GM23338 (cell line): Measurements from ENCODE around the gene PCDHGB1. TPM values are rescaled to one million over a fixed set of nuclear protein-coding genes. Genes with fewer than 3 reads are reported as not detected.

ENCODE experiments used
- ATAC-seq: fragments of 200-7000 bp; cut with Tn5 transposase; 3 replicates; pipeline ENCODE4 v1.9.1; 2020
- DNase-seq: peaks from one replicate; pipeline ENCODE4 v3.0.0-alpha.2; 2015; ENCODE audit warnings: low spot score
- H2AFZ ChIP-seq: fragments of 200-600 bp; sonication (generic); 2 replicates; pipeline ENCODE4 v1.8.0; 2016; ENCODE audit warnings: antibody characterized with exemption, mild to moderate bottlenecking, moderate library complexity
- H3F3A ChIP-seq: fragments of 200-600 bp; sonication (generic); replicated peaks from 2 replicates; pipeline ENCODE4 v1.8.0; 2017; ENCODE audit warnings: antibody characterized with exemption, mixed run types, low read depth
- H3K27ac ChIP-seq: fragments of 200-600 bp; sonication (generic); 2 replicates; pipeline ENCODE4 v1.6.1; 2016; ENCODE audit warnings: low read depth
- H3K27me3 ChIP-seq: fragments of 200-600 bp; sonication (generic); 2 replicates; pipeline ENCODE4 v1.8.0; 2016; ENCODE audit warnings: mild to moderate bottlenecking, mixed run types, moderate library complexity; ENCODE audit not compliant: insufficient read depth
- H3K36me3 ChIP-seq: fragments of 200-600 bp; sonication (generic); 2 replicates; pipeline ENCODE4 v1.8.0; 2016; ENCODE audit warnings: mild to moderate bottlenecking; ENCODE audit not compliant: insufficient read depth
- H3K4me1 ChIP-seq: fragments of 200-600 bp; sonication (generic); 2 replicates; pipeline ENCODE4 v1.8.0; 2016; ENCODE audit warnings: mild to moderate bottlenecking, moderate library complexity; ENCODE audit not compliant: insufficient read depth
- H3K4me2 ChIP-seq: fragments of 200-600 bp; sonication (generic); 2 replicates; pipeline ENCODE4 v1.7.1; 2017; ENCODE audit warnings: mixed run types
- H3K4me3 ChIP-seq: fragments of 200-600 bp; sonication (generic); 2 replicates; pipeline ENCODE4 v1.6.1; 2016; ENCODE audit warnings: mixed run types
- H3K79me2 ChIP-seq: fragments of 200-600 bp; sonication (generic); replicated peaks from 2 replicates; pipeline ENCODE4 v1.8.0; 2017; ENCODE audit warnings: mild to moderate bottlenecking; ENCODE audit not compliant: insufficient read depth
- H3K9me2 ChIP-seq: fragments of 200-600 bp; sonication (generic); 2 replicates; pipeline ENCODE4 v1.8.0; 2017; ENCODE audit not compliant: insufficient read depth
- H4K20me1 ChIP-seq: fragments of 200-600 bp; sonication (generic); replicated peaks from 2 replicates; pipeline ENCODE4 v1.8.0; 2017; ENCODE audit warnings: mild to moderate bottlenecking; ENCODE audit not compliant: insufficient read depth
- H3K27ac Mint-ChIP-seq: 2 replicates; pipeline ENCODE4 v1.8.0; 2020; ENCODE audit warnings: inconsistent platforms, mild to moderate bottlenecking, moderate library complexity, mixed read lengths
- H3K27me3 Mint-ChIP-seq: 3 replicates; pipeline ENCODE4 v1.8.0; 2022; ENCODE audit warnings: low read depth, mild to moderate bottlenecking, moderate library complexity, mixed read lengths, inconsistent platforms; ENCODE audit not compliant: insufficient read depth, poor library complexity
- H3K36me3 Mint-ChIP-seq: 3 replicates; pipeline ENCODE4 v1.8.0; 2021; ENCODE audit warnings: low read depth, mild to moderate bottlenecking, inconsistent platforms, moderate library complexity, mixed read lengths
- H3K4me1 Mint-ChIP-seq: 3 replicates; pipeline ENCODE4 v1.8.0; 2020; ENCODE audit warnings: mild to moderate bottlenecking, inconsistent platforms, mixed read lengths
- H3K4me3 Mint-ChIP-seq: 3 replicates; pipeline ENCODE4 v1.8.0; 2021; ENCODE audit warnings: moderate library complexity, mild to moderate bottlenecking, inconsistent platforms, mixed read lengths
- H3K9me3 Mint-ChIP-seq: 3 replicates; pipeline ENCODE4 v1.8.0; 2020; ENCODE audit warnings: moderate library complexity, mild to moderate bottlenecking, inconsistent platforms, mixed read lengths
- CREB1 ChIP-seq: fragments of 250-450 bp; sonication (Bioruptor Pico); IDR thresholded peaks from 2 replicates; pipeline ENCODE4 v1.5.0; 2020; ENCODE audit warnings: low read depth, mild to moderate bottlenecking, moderate library complexity
- POLR2AphosphoS5 ChIP-seq: IDR thresholded peaks from 2 replicates; pipeline ENCODE4 v1.6.1; 2016; ENCODE audit warnings: antibody characterized with exemption, low read depth
- ZNF114 ChIP-seq: fragments of 250-450 bp; sonication (Bioruptor Pico); IDR thresholded peaks from 2 replicates; pipeline ENCODE4 v1.5.0; 2020; ENCODE audit warnings: mild to moderate bottlenecking, moderate library complexity
- polyA plus RNA-seq: library from polyadenylated mRNA; unstranded; fragments of >200 nt; fragmentation: Nextera tagmentation; extraction: Ambion mirVana; gene quantifications from 2 replicates; pipeline ENCODE4 v1.2.1, GENCODE V29; 2016
- total RNA-seq: library from RNA; depleted of rRNA; stranded (reverse); fragments of >200 nt; shearing (Covaris generic); gene quantifications from 2 replicates; pipeline ENCODE4 v1.2.3, GENCODE V29; 2014
- TF ChIP-seq, protein P1 (sequence below): IDR thresholded peaks from 2 replicates; pipeline ENCODE4 v1.6.1; 2016; ENCODE audit warnings: antibody characterized with exemption
- TF ChIP-seq, protein P2 (sequence below), 2 experiments: fragments of 200-600 bp in 1 of 2; sonication (generic) in 1 of 2; conservative IDR thresholded peaks; 2 replicates each; pipeline versions ENCODE4 v1.5.1 to v1.6.1; 2016 to 2017; ENCODE audit warnings: antibody characterized with exemption in 2 of 2, low read depth in 2 of 2, mild to moderate bottlenecking in 2 of 2, moderate library complexity in 1 of 2
- TF ChIP-seq, protein P3 (sequence below): IDR thresholded peaks from one replicate; pipeline ENCODE4 v1.6.1; 2018; ENCODE audit warnings: antibody characterized with exemption; ENCODE audit not compliant: unreplicated experiment
- TF ChIP-seq, protein P4 (sequence below): fragments of 250-450 bp; sonication (Bioruptor Pico); IDR thresholded peaks from 2 replicates; pipeline ENCODE4 v1.5.0; 2020; ENCODE audit warnings: mild to moderate bottlenecking, moderate library complexity

PCDHGB1 gene
- total and polyA plus RNA-seq, 2 experiments from 2014 or later, result 0.74 to 9.1 TPM

DNA sequence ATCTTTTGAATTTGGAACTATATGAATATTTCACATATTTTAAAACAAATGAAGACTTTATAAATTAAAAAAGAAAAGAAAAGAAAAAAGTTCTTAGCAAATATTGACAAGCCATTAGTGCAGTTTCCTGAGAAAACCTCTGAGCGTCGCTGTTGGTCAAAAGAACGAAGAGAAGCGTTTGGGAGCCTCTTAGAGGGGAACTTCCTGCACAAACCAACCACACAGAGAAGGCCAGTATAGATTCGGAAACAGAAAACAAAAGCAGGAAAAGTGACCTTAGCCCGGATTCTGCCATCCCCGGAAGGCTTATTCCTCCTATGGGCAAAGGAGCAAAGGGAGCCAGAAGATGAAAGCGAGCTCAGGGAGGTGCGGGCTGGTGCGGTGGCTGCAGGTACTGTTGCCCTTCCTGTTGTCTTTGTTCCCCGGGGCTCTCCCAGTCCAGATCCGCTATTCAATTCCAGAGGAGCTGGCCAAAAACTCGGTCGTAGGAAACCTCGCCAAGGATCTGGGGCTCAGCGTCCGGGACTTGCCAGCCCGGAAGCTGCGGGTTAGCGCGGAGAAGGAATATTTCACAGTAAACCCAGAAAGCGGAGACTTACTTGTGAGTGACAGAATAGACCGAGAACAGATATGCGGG is 10.0 kb downstream of the PCDHGB1 start, which contains the start of gene PCDHGB2:
Gene PCDHGB2 (plus strand): TSS at position 205 of the 637 bp plus-strand sequence. CDS start 142 bp downstream, at position 347.
- Histone ChIP-seq H3K79me2 (no peaks in the 10 kb centered on the region), H3K4me3 (peak within 1 kb of the TSS; percentile 18; the same call in 1 of the 2 replicates), H3K27ac (no peak within 1 kb of the TSS), H3K9me2 (no peaks in the 10 kb centered on the region), H3K36me3 (peaks cover under 1% of the 10 kb centered on the region; the same call in 1 of the 2 replicates), H2AFZ (peak within 1 kb of the TSS; percentile 40; the same call in 1 of the 2 replicates), H4K20me1 (no peaks in the 10 kb centered on the region), H3K4me1 (peaks cover 17% of the 10 kb centered on the region; the same call in 1 of the 2 replicates), H3F3A (0 out of 2 replicates have a peak, but pooled peaks cover 3% of the 10 kb centered on the region), H3K4me2 (peak within 1 kb of the TSS; percentile 37; the same call in 1 of the 2 replicates), H3K27me3 (no peaks in the 10 kb centered on the region)
- TF ChIP-seq, protein P1, sequence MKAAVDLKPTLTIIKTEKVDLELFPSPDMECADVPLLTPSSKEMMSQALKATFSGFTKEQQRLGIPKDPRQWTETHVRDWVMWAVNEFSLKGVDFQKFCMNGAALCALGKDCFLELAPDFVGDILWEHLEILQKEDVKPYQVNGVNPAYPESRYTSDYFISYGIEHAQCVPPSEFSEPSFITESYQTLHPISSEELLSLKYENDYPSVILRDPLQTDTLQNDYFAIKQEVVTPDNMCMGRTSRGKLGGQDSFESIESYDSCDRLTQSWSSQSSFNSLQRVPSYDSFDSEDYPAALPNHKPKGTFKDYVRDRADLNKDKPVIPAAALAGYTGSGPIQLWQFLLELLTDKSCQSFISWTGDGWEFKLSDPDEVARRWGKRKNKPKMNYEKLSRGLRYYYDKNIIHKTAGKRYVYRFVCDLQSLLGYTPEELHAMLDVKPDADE, result no peak
- TF ChIP-seq, protein P2, sequence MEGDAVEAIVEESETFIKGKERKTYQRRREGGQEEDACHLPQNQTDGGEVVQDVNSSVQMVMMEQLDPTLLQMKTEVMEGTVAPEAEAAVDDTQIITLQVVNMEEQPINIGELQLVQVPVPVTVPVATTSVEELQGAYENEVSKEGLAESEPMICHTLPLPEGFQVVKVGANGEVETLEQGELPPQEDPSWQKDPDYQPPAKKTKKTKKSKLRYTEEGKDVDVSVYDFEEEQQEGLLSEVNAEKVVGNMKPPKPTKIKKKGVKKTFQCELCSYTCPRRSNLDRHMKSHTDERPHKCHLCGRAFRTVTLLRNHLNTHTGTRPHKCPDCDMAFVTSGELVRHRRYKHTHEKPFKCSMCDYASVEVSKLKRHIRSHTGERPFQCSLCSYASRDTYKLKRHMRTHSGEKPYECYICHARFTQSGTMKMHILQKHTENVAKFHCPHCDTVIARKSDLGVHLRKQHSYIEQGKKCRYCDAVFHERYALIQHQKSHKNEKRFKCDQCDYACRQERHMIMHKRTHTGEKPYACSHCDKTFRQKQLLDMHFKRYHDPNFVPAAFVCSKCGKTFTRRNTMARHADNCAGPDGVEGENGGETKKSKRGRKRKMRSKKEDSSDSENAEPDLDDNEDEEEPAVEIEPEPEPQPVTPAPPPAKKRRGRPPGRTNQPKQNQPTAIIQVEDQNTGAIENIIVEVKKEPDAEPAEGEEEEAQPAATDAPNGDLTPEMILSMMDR (conservative IDR thresholded peaks at IDR 0.05; ENCODE audit: low read depth in 2 of 2), result peak; percentile 80
- H3K27ac Mint-ChIP-seq, result peak within 1 kb of the TSS; percentile 50
- peak; percentile 88 for DNase-seq
- H3K4me3 Mint-ChIP-seq, result peak within 1 kb of the TSS; percentile 55
- peak; percentile 76 for ATAC-seq
- peaks cover 73% of the 10 kb centered on the region for H3K9me3 Mint-ChIP-seq
- H3K36me3 Mint-ChIP-seq, result peaks cover 73% of the 10 kb centered on the region
- H3K27me3 Mint-ChIP-seq, result peaks cover 11% of the 10 kb centered on the region
- H3K4me1 Mint-ChIP-seq, result peaks cover 14% of the 10 kb centered on the region

DNA sequence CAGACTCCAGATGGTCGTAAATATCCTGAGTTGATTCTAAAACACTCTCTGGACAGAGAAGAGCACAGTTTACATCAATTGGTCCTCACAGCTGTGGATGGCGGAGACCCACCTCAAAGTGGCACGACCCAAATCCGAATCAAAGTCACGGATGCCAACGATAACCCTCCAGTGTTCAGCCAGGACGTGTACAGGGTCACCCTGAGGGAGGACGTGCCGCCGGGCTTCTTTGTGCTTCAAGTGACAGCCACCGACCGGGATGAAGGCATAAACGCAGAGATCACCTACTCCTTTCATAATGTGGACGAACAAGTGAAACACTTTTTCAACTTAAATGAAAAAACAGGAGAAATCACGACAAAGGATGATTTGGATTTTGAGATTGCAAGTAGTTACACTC is 10.8 kb downstream of the PCDHGB1 start:
- Mint-ChIP-seq H3K4me3 (no peak overlapping the region), H3K4me1 (peaks cover 14% of the 10 kb centered on the region), H3K9me3 (peaks cover 73% of the 10 kb centered on the region), H3K27me3 (peaks cover 13% of the 10 kb centered on the region), H3K36me3 (peaks cover 73% of the 10 kb centered on the region), H3K27ac (no peak overlapping the region)
- H3K27ac ChIP-seq, result no peak overlapping the region
- 0 out of 2 replicates have a peak, but pooled peaks cover 3% of the 10 kb centered on the region for H3F3A ChIP-seq
- H3K4me2 ChIP-seq, result no peak overlapping the region
- H2AFZ ChIP-seq, result no peak overlapping the region
- H3K4me1 ChIP-seq, result peaks cover 17% of the 10 kb centered on the region; the same call in 1 of the 2 replicates
- H3K27me3 ChIP-seq, result no peaks in the 10 kb centered on the region
- DNase-seq (no peak), ATAC-seq (no peak)
- H3K36me3 ChIP-seq, result peaks cover 4% of the 10 kb centered on the region; the same call in 1 of the 2 replicates
- no peaks in the 10 kb centered on the region for H3K79me2 ChIP-seq
- no peak overlapping the region for H3K4me3 ChIP-seq
- no peaks in the 10 kb centered on the region for H3K9me2 ChIP-seq
- no peaks in the 10 kb centered on the region for H4K20me1 ChIP-seq
- TF ChIP-seq ZNF114 (CRISPR knock-in tag) (no peak), POLR2AphosphoS5 (no peak), CREB1 (CRISPR knock-in tag) (no peak)
- TF ChIP-seq, protein P3, sequence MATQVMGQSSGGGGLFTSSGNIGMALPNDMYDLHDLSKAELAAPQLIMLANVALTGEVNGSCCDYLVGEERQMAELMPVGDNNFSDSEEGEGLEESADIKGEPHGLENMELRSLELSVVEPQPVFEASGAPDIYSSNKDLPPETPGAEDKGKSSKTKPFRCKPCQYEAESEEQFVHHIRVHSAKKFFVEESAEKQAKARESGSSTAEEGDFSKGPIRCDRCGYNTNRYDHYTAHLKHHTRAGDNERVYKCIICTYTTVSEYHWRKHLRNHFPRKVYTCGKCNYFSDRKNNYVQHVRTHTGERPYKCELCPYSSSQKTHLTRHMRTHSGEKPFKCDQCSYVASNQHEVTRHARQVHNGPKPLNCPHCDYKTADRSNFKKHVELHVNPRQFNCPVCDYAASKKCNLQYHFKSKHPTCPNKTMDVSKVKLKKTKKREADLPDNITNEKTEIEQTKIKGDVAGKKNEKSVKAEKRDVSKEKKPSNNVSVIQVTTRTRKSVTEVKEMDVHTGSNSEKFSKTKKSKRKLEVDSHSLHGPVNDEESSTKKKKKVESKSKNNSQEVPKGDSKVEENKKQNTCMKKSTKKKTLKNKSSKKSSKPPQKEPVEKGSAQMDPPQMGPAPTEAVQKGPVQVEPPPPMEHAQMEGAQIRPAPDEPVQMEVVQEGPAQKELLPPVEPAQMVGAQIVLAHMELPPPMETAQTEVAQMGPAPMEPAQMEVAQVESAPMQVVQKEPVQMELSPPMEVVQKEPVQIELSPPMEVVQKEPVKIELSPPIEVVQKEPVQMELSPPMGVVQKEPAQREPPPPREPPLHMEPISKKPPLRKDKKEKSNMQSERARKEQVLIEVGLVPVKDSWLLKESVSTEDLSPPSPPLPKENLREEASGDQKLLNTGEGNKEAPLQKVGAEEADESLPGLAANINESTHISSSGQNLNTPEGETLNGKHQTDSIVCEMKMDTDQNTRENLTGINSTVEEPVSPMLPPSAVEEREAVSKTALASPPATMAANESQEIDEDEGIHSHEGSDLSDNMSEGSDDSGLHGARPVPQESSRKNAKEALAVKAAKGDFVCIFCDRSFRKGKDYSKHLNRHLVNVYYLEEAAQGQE, result no peak
- TF ChIP-seq, protein P4, sequence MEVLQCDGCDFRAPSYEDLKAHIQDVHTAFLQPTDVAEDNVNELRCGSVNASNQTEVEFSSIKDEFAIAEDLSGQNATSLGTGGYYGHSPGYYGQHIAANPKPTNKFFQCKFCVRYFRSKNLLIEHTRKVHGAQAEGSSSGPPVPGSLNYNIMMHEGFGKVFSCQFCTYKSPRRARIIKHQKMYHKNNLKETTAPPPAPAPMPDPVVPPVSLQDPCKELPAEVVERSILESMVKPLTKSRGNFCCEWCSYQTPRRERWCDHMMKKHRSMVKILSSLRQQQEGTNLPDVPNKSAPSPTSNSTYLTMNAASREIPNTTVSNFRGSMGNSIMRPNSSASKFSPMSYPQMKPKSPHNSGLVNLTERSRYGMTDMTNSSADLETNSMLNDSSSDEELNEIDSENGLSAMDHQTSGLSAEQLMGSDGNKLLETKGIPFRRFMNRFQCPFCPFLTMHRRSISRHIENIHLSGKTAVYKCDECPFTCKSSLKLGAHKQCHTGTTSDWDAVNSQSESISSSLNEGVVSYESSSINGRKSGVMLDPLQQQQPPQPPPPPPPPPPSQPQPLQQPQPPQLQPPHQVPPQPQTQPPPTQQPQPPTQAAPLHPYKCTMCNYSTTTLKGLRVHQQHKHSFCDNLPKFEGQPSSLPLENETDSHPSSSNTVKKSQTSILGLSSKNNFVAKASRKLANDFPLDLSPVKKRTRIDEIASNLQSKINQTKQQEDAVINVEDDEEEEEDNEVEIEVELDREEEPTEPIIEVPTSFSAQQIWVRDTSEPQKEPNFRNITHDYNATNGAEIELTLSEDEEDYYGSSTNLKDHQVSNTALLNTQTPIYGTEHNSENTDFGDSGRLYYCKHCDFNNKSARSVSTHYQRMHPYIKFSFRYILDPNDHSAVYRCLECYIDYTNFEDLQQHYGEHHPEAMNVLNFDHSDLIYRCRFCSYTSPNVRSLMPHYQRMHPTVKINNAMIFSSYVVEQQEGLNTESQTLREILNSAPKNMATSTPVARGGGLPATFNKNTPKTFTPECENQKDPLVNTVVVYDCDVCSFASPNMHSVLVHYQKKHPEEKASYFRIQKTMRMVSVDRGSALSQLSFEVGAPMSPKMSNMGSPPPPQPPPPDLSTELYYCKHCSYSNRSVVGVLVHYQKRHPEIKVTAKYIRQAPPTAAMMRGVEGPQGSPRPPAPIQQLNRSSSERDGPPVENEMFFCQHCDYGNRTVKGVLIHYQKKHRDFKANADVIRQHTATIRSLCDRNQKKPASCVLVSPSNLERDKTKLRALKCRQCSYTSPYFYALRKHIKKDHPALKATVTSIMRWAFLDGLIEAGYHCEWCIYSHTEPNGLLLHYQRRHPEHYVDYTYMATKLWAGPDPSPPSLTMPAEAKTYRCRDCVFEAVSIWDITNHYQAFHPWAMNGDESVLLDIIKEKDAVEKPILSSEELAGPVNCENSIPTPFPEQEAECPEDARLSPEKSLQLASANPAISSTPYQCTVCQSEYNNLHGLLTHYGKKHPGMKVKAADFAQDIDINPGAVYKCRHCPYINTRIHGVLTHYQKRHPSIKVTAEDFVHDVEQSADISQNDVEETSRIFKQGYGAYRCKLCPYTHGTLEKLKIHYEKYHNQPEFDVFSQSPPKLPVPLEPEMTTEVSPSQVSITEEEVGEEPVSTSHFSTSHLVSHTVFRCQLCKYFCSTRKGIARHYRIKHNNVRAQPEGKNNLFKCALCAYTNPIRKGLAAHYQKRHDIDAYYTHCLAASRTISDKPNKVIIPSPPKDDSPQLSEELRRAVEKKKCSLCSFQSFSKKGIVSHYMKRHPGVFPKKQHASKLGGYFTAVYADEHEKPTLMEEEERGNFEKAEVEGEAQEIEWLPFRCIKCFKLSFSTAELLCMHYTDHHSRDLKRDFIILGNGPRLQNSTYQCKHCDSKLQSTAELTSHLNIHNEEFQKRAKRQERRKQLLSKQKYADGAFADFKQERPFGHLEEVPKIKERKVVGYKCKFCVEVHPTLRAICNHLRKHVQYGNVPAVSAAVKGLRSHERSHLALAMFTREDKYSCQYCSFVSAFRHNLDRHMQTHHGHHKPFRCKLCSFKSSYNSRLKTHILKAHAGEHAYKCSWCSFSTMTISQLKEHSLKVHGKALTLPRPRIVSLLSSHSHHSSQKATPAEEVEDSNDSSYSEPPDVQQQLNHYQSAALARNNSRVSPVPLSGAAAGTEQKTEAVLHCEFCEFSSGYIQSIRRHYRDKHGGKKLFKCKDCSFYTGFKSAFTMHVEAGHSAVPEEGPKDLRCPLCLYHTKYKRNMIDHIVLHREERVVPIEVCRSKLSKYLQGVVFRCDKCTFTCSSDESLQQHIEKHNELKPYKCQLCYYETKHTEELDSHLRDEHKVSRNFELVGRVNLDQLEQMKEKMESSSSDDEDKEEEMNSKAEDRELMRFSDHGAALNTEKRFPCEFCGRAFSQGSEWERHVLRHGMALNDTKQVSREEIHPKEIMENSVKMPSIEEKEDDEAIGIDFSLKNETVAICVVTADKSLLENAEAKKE, result no peak
